Measurements from ENCODE around the gene SLC26A9.

Gene SLC26A9, protein sequence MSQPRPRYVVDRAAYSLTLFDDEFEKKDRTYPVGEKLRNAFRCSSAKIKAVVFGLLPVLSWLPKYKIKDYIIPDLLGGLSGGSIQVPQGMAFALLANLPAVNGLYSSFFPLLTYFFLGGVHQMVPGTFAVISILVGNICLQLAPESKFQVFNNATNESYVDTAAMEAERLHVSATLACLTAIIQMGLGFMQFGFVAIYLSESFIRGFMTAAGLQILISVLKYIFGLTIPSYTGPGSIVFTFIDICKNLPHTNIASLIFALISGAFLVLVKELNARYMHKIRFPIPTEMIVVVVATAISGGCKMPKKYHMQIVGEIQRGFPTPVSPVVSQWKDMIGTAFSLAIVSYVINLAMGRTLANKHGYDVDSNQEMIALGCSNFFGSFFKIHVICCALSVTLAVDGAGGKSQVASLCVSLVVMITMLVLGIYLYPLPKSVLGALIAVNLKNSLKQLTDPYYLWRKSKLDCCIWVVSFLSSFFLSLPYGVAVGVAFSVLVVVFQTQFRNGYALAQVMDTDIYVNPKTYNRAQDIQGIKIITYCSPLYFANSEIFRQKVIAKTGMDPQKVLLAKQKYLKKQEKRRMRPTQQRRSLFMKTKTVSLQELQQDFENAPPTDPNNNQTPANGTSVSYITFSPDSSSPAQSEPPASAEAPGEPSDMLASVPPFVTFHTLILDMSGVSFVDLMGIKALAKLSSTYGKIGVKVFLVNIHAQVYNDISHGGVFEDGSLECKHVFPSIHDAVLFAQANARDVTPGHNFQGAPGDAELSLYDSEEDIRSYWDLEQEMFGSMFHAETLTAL
- 0 reads per million in 2 donors for total RNA-seq

- no peak for DNase-seq
Observed at GRCh38 chr1:205943245-205943644, at the start of gene SLC26A9. Gene SLC26A9 (minus strand): TSS chr1:205943456. CDS start chr1:205935820, 7,636 bp downstream.

- DNase-seq, result no peak
Observed at GRCh38 chr1:205992218-205992882, 49.1 kb upstream of the SLC26A9 start.

GRCh38 chr1:205991237-205991636, 48.0 kb upstream of the SLC26A9 start:
- no peak for DNase-seq

- no peak for DNase-seq
Observed at GRCh38 chr1:205990226-205990625, 47.0 kb upstream of the SLC26A9 start.

- no peak for DNase-seq
Observed at GRCh38 chr1:205989786-205990185, 46.5 kb upstream of the SLC26A9 start.

DNA sequence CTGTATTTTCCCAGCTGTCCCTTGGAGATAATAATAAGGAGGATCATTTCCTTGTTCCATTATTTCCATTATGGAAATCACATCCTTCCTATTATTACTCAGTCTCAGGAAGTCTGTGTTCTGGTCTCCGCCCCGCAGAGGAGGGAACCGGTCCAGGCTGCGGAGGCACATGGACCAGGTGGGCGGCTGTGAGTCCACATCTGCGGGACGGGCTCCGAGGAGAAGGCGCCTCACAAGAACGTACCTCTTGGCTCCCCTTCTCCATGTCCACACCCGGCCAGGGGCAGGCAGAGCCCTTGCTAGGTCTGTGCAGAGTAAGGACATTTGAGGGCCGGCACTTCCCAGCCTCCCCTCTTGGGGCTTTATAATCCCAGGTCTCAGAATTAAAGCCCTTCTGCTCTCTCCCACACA, 45.3 kb upstream of the SLC26A9 start:
- DNase-seq, result no peak

DNA sequence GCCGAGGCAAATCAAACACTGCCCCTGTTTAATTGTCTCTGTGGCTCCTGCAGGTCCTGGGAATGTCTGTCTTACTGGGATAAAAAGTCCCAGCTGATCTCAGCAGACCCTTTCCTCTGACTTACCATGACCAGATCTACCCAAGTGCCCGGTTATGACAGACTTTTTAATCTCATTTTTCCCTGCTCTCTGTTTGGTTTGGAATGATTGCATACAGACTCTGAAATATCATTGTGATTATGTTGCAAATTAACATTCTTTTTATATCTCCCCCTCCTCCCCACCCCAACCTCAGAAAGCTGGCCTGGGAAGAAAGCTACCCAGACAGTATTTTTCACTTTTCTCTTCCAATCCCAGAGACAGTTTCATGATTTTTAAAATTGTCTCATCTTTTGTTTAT, 43.6 kb upstream of the SLC26A9 start:
- no peak for DNase-seq

- DNase-seq, result no peak
Observed at GRCh38 chr1:205986292-205986691, 43.0 kb upstream of the SLC26A9 start.

DNA sequence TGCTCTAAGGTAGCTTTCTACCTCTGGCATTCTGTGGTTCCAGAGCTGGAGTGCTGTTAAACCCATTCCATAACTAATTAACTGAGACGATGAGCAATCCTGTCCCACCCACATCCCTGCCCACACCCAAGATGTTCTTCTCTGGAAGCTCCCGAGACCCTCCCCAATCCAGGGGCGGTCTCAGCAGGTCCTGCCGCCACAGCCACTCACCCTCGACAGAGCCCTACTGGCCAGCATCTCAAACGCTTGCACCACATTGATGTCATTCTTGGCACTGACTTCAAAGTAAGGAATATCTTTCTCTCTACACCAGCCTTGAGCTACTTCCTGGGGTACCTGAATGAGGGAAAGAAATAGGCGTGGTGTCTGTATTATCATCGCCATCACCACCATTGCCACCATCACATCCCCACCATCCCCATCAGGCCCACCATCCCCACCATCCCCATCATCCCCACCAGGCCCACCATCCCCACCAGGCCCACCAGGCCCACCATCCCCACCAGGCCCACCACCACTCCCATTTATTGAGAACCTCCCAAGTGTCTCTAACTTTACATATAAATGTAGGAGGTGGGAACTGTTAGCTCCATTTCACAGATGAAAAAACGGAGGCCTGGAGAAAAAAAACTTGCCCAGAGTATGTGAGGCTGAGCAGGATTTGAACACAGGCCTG, 42.2 kb upstream of the SLC26A9 start:
- no peak for DNase-seq

DNA sequence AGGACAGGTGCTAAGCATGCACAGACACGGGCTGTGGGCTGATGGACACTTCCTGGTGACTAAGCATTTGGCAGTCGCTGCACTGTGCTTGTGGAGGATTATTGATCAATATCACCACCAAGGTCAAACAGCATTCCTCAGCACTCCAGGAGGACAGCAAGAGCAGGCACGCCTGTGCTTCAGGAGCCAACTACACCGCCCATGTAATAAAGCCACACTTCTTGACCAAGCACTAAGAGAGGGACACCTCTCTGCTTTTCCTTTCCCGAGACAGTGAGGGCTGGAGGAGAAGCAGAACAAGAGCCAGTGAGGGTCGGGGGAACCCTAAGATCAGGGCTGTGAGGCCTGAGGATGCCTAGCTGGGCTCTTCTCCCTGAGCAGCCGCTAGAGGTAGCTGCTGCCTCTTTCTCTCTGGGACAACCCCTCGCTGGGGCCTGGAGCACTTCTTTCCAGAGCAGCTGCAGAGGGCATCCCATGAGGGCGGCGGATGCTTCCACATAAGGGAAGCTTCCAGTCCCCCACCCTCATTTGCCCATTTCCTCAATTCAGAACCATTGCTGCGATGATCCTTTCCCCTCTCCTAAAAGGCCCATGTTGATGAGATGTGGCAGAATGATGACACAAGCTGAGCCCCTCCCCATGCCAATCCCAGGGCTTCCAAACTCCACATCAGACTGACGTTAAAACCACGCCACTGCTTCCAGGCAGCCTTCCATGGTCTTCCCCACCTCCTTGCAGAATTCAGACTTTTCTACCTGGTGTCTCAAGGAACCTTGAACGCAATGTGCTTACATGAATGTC, 40.9 kb upstream of the SLC26A9 start:
- DNase-seq, result no peak

GRCh38 chr1:205981257-205981656, 38.0 kb upstream of the SLC26A9 start:
- DNase-seq, result no peak

GRCh38 chr1:205980237-205980870, 37.1 kb upstream of the SLC26A9 start:
- DNase-seq, result no peak

GRCh38 chr1:205979301-205979700, 36.0 kb upstream of the SLC26A9 start:
- no peak for DNase-seq

- no peak for DNase-seq
Observed at GRCh38 chr1:205978676-205979075, 35.4 kb upstream of the SLC26A9 start.

- DNase-seq, result peak; percentile 36 to 79 (median 62)
Observed at GRCh38 chr1:205977402-205978014, 34.3 kb upstream of the SLC26A9 start.

GRCh38 chr1:205976708-205977401, 33.6 kb upstream of the SLC26A9 start:
- no peak for DNase-seq

GRCh38 chr1:205976036-205976435, 32.8 kb upstream of the SLC26A9 start:
- DNase-seq, result no peak

DNA sequence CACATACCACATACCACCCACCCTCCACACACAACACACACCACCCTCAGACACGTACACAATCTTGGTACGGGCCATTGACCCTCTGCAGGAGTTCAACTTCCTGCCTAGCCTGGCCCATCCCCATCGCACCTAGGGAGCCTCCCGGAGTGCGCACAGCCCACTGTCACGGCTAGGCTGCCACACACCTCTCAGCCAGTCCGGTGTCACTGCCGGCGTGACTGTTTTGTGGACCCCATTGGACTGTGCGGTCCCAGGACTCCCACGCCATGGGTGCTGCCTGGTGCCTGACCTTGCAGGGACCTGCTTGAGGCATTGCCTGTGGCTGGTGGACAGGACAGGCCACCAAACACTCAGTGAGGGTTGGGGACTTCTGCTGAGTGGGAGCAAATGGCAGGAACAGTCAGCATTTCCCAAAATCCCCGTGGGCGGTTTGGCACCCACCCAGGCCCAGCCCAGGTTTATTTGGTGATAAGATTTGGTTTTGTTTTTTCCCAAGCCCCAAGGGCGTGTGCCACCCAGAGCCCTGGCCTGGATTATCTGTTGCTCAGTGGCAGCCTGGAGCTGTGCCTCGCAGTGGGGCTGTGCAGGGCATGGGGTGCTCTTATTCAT, 32.2 kb upstream of the SLC26A9 start:
- no peak for DNase-seq

- DNase-seq, result no peak
Observed at GRCh38 chr1:205974712-205975111, 31.5 kb upstream of the SLC26A9 start.

Data from T-helper 2 cell (primary cell).